ENCODE measurements around the gene TMTC1.

DNA sequence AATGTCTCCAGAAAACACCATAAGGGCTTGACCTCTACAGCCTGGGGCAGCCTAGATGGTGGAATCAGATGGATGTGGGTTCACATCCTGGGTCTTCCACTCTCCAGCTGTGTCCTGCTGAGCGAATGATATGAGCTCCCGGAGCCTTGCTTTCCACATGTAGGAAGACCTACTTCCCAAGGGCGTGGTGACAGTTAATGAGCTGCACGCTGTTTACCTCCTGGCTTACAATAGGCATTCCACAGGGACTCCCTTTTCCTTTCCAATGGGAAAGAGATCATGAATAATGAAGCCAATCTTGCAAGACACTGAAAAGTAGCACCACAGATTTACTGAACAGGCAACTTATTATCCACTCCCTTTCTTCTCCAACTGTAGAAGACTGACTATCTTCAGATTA, 46.1 kb downstream of the TMTC1 start:
- TF ChIP-seq POLR2A (IDR thresholded peaks at IDR 0.05; ENCODE audit: low read length) (no peak), GATA1 (IDR thresholded peaks at IDR 0.05; ENCODE audit: low read depth, low read length) (no peak)
